Measurements from ENCODE around the gene ARSJ.
"Not testable (repeated sequence)": the region's sequence is repeated elsewhere in the genome, so short reads cannot be mapped to it uniquely, and the experiment has no call there.

ARSJ gene

DNA sequence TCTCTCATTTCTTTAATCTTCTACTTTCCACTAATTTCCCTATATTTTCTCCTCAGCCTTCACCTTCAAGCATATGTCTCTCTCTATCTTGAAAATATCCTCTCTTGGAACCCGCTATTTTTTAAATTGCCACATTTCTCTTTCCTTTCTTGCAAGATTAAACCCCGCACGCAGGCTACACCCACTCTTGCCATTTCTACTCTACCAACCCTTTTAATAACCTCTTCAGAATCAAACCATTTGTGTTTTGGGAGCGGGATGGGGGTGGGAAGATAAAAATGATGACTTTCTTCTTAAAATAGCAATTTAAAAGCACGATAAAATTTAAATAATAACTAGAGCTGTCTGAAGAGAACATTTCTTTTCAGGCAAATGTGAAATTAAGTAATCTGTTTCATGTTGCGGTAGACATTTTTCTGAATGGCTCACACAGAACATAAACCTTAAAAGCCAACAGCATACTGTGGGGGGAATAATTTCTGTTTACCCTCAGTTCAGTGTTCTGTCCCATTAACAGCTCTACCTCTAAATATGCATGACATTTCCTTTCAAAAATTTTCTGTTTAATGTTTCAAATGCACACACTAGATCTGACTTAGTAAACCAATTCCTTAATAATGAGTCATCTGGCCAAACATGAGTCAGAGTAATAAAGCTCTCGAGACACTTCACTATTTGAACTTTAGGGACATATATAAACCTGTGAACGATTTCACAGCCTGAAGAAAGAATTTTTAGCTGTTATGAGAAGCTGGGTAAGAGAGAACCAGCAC is 20.5 kb downstream of the ARSJ start:
- DNase-seq (ENCODE audit: low read depth in 1 of 2, low spot score in 1 of 2): no peak

DNA sequence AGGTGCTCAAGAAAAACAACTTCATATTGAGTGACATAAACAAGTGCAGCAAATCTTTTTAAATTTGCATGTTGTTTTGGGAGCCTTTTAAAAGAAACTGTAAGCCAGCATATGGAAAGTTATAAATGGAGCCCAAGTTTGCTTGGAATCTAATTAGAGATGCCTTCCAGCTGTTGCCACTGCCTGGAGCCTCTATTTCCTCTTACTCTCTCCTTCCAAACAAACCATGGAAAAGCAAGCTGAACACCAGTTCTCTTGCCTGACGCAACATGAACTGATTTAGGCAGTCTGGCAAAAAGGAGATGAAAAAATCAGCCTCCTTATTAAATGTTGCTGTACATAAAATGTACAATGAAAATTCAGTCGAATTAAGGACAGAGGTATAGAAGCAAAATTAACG is 21.5 kb downstream of the ARSJ start:
- no peak for DNase-seq (ENCODE audit: low read depth in 1 of 2, low spot score in 1 of 2)

- DNase-seq (ENCODE audit: low read depth in 1 of 2, low spot score in 1 of 2): no peak
These were observed 23.5 kb downstream of the ARSJ start for GRCh38 chr4:113955948-113956347.

DNA sequence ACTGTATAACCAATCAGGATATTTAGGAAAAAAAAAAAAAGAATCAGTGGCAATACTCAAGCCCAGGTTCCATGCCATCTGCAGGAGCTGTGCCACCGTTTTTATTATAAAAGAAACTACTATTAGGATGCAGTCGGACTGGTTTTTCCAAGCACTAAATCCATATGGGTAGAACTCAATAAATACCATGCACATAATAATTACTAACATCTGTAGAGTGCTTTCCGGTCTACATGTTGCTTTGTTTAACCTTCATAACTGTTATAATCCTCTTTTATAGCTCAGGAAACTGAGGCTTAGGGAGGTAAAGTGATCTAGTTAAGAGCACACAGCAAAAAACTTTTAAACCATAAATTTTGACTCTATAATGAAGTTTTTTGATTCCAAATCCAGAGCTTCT is 24.0 kb downstream of the ARSJ start:
- no peak for DNase-seq (ENCODE audit: low read depth in 1 of 2, low spot score in 1 of 2)

DNA sequence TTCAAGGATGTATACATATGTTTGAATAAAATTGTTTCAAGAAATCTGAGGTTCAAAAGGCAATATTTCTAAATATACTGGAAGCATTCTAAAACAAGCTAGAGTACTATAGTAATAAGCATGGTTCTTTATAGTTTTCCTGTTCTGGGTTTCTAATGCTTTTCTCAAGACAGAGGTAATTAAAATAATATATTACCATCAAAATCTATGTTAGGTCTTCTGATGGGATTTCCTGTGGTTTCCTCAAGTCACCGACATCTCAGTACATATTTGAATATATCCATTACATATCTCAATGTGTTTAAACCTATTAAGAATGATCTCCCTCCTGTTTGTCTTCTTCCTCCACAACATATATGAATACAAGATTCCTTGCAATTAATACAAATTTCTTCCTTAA is 25.6 kb downstream of the ARSJ start:
- DNase-seq (ENCODE audit: low read depth in 1 of 2, low spot score in 1 of 2): no peak

- no peak for DNase-seq (ENCODE audit: low read depth in 1 of 2, low spot score in 1 of 2)
These were observed 26.9 kb downstream of the ARSJ start for GRCh38 chr4:113952452-113953029.

GRCh38 chr4:113951263-113951662 is 28.2 kb downstream of the ARSJ start:
- DNase-seq (ENCODE audit: low read depth in 1 of 2, low spot score in 1 of 2): no peak

- DNase-seq (ENCODE audit: low read depth in 1 of 2, low spot score in 1 of 2): no peak
These were observed 29.2 kb downstream of the ARSJ start for GRCh38 chr4:113950207-113950606.

GRCh38 chr4:113947484-113947883 is 32.0 kb downstream of the ARSJ start:
- no peak for DNase-seq (ENCODE audit: low read depth in 1 of 2, low spot score in 1 of 2)

GRCh38 chr4:113945906-113946305 is 33.5 kb downstream of the ARSJ start:
- no peak for DNase-seq (ENCODE audit: low read depth in 1 of 2, low spot score in 1 of 2)

- DNase-seq (ENCODE audit: low read depth in 1 of 2, low spot score in 1 of 2): no peak
These were observed 35.6 kb downstream of the ARSJ start for GRCh38 chr4:113943863-113944262.

- no peak for DNase-seq (ENCODE audit: low read depth in 1 of 2, low spot score in 1 of 2)
These were observed 36.4 kb downstream of the ARSJ start for GRCh38 chr4:113943085-113943484.

DNA sequence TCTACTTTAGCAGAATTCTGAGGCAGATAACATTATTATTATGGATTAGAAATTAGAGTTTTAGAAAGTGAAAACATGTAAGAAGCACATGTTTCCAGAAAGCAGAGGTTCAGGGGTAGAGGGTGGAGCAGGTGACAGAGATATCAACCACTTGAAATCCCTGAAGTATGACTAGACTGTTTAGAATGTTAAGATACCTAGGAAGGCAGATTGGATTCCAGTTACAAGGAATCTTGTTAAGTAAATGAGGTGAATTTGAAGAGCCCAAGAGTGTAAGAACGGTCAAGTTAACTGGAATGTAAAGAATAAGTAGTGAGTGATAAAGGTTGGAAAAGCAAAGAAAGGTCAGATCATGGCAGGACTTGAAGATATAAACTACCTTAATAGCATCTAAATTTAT is 37.6 kb downstream of the ARSJ start:
- no peak for DNase-seq (ENCODE audit: low read depth in 1 of 2, low spot score in 1 of 2)

GRCh38 chr4:113940103-113940502 is 39.3 kb downstream of the ARSJ start:
- not testable (repeated sequence) for DNase-seq (ENCODE audit: low read depth in 1 of 2, low spot score in 1 of 2)

DNA sequence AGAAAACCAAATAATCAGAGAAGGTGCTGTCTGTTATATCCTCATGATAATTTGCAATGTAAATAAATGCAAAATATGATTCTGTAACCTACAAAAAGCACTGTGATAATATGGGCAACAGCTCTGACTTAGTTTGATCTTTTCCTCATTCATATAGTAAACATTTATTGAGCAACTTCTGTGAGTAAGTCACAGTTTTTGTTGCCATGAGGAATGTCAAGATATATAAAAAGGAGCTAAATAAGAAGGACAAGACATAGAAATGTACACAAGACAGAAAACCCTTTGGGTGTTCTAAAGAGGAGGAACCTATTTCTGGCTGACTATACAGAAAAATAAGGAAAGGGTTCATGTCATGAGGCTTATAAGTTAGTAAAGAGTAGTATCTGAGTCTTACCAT is 44.3 kb downstream of the ARSJ start:
- no peak for DNase-seq (ENCODE audit: low read depth in 1 of 2, low spot score in 1 of 2)

DNA sequence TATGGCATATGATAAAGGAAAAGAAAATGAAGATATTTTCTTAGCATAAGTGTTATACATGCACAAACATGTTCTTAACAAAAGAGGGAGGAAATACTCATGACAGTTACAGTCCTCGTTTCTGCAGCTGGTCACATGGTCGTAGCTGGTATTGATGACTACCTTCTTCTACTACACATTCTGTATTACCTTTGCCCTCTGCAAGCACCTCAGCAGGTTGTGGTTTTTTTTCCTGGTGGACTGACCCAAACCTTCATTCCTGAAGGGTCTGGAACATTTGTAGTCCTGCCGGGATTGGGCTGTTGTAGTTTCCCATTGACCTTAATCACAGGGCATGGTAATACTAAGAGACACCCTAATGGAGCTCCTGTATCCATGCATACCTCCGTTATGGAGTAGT is 54.7 kb downstream of the ARSJ start:
- not testable (repeated sequence) for DNase-seq (ENCODE audit: low read depth in 1 of 2, low spot score in 1 of 2)

DNA sequence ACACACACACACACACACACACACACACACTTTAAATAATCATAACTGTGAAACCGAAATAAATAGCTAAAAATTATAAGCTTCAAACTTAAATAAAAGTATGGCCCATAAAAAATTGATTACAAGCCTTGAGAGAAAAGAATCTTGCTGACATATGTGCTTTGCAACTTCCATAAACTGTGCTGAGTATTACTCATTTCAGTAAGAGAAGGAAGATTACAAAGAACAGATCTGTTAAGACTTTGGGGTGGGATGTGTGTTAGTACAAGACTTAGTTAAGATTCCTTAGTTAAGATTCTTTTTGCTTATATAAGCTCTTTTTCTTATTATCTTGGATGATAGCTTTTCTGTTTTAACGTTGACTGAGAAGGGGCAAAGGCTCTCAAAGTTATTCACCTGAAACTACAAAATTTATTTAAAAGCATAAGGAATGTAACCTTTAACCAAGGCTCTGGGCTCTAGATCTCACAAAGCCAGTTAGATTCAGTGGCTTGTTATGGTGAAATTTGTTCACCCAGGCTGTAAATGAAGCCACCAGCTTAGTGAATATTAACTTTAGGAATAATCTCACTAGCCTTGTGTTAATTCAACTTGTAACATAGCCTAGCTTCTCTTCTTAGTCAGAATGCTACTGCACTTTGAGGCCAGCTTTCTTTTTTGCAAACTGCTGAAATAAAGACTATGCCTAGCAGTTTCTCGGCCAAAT is 58.2 kb downstream of the ARSJ start:
- DNase-seq (ENCODE audit: low read depth in 1 of 2, low spot score in 1 of 2): no peak

GRCh38 chr4:113919611-113920010 is 59.8 kb downstream of the ARSJ start:
- no peak for DNase-seq (ENCODE audit: low read depth in 1 of 2, low spot score in 1 of 2)

DNA sequence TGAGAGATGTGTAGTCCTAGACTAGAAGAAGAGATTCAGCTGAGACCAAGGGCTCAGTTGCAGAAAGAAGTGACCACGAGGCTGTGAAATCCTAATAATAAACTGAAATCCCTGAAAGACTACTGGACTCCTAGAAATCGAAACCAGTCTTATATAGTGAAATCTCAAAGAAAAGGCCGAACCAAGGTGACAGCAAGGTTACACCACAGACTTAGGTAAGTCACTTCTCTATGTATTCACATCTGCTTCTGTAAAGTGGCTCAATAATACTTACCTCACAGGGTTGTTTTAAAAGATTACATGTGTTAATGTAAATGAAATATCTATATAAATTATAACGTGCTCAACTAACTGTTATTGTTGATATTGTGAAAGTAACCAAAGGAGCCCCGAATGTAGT is 60.3 kb downstream of the ARSJ start:
- DNase-seq (ENCODE audit: low read depth in 1 of 2, low spot score in 1 of 2): no peak

DNA sequence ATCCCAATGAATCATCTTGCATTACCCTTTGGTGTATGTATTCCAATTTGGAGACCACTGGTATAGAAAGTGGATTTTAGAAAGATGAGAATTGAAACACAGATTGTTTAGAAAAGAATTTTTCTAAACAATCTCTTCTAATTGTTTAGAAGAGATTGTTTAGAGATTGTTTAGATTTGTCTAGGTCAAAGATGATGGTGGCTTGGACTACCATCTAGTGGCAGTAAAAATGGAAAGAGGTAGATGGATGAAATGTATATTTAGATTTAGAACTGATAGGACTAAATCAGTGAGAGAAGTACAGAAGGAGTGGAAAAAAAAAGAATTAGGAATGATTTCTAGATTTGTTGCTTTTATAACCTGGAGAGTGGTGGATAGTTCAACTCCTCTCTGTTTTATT is 70.6 kb downstream of the ARSJ start:
- DNase-seq (ENCODE audit: low read depth in 1 of 2, low spot score in 1 of 2): no peak

DNA sequence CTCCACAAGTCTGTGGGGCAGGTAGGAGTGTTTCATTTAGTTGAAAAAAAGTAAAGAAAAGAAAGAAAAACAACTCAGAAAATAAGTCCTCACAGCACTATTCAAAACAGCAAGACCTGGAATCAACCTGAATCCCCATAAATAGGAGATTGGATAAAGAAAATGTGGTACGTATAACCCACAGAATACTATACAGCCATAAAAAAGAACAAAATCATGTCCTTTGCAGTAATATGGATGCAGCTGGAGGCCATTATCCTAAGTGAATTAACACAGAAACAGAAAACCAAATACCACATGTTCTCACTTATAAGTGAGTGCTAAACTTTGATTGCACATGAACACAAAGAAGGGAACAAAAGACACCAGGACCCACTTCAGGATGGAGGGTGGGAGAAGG is 71.9 kb downstream of the ARSJ start:
- DNase-seq (ENCODE audit: low read depth in 1 of 2, low spot score in 1 of 2): no peak

DNA sequence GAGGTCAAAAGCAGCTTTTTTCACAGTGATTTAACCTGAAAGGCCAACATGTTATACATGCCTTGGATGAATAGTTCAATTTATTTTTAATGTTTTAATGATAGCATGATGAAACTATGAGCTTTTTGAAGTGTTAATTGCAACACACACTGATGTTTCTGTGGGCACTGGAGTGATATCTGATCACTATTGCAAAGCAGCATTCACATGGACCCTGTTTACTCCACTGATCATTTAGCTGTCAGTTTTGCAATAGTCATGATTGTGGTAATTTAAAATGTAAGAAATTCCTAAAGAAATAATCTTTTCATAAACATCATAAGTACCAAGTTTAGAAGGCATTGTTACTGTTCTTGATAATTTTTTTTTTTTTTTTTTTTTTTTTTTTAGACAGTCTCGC is 74.1 kb downstream of the ARSJ start:
- no peak for DNase-seq (ENCODE audit: low read depth in 1 of 2, low spot score in 1 of 2)
